Fibroblast of skin of scalp (primary cell): Measurements from ENCODE around the gene EEA1.
"Not testable (repeated sequence)": the region's sequence is repeated elsewhere in the genome, so short reads cannot be mapped to it uniquely, and the experiment has no call there.

ENCODE experiments used
- DNase-seq: peaks from one replicate; pipeline ENCODE4 v3.0.0-alpha.2; 2013

EEA1 gene

DNA sequence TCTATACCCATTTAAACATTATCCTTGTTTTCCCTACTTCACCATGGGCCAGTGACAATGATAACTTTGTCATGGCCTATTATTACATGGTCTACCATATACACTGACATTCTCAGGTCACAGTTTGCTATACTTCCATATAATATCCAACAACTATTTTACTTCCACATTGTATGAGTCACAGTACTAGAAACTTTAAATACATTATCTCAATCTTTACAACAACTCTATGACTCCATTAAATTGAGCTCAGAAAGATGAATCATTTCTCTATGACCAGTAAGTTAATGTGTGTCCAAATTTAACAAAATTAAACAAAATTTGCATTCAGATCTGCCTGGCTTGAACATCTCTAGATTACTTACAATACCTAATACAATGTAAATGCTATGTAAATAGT lies 132.4 kb downstream of the EEA1 start:
- peak; percentile 9 for DNase-seq

DNA sequence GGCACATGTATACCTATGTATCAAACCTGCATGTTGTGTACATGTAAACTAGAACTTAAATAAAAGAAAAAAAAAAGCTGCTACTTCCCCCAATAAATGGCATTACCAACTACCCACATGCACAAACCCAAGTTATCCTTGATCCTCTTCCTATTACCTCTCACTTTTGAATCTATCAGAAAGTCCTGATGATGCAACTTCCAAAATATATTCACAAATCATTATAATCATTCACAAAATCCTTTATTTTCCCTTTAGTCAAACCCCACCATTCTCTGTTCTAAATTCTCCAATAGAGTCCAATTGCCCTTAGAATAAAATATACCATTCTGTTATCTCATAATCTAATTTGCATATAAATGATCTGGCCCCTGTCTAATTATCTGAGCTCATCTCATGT lies 134.3 kb downstream of the EEA1 start:
- DNase-seq, result no peak

DNA sequence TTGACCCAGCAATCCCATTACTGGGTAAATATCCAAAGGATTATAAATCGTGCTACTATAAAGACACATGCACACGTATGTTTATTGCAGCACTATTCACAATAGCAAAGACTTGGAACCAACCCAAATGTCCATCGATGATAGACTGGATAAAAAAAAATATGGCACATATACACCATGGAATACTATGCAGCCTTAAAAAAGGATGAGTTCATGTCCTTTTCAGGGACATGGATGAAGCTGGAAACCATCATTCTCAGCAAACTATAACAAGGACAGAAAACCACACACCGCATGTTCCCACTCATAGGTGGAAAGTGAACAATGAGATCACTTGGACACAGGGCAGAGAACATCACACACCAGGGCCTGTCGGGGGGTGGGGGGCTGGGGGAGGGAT lies 134.7 kb downstream of the EEA1 start:
- DNase-seq, result not testable (repeated sequence)

DNA sequence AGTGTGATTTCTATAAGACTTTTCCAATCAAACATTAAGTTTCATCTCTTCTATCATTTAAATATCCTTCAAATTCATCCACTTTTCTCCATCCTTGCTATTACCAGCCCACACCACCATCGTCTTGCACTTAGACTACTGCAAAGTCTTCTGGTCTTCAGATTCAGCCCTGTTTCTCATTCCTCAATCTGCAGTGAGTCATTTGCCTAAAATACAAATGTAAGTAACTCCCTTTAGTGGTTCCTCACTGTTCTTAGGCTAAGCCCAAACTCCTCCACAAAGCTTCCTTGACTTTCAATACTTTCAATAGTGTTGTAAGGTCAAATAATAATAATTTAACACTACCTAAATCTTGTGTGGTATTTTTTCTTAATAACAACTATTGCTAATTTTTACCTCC lies 143.1 kb downstream of the EEA1 start:
- DNase-seq, result peak; percentile 33

DNA sequence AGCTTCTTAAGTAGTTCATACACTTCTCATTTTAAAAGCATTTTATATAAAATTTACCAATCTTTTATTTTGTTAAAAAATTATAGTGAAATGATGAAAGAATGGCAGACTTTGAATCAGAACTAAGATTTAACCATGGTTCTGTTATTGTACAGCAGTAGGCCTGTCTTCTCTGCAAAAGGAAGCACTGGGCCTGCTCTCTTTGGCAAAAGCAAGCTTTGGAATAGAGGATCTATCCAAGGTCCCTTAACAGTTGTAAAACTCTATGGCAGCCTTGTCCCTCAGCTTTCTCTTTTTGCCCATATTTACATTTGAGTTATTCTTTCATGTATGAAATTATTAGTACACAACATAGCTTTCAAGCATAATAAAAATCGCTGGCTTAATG lies 143.5 kb downstream of the EEA1 start:
- no peak for DNase-seq

DNA sequence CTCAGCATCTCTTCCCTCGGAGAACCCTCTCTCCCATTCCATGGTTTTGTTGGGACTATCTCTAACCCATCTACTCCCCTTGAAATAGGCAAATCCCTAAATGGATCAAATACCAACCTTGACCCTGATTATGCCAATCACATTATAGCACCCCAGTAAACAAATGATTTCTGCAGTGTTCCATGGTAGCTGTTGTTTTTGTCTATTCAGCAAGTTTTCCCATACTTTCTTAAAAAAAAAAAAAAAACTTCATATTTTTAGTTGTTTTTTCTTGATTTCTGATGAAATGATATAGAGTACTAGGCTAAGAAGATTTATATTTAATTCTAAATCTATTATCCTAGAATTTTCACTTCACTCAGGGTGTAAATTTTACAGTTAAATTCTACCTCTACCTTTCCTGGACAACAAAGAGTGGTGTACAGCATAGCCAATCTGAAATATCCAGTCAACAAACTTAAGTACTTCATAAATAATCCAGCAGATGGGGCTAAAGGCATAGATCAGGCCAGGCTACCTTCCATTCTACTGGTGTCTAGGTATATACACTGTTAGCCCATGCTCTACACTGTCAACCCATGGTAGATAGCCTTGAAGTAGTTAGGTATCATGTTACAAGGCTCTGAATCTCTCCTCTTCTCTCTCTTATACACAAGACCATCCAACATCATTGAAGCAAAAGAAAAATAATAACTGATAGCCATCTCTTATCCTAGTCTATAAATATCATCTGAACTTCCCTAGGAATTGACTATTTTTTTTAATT lies 144.1 kb downstream of the EEA1 start:
- DNase-seq, result peak; percentile 73

DNA sequence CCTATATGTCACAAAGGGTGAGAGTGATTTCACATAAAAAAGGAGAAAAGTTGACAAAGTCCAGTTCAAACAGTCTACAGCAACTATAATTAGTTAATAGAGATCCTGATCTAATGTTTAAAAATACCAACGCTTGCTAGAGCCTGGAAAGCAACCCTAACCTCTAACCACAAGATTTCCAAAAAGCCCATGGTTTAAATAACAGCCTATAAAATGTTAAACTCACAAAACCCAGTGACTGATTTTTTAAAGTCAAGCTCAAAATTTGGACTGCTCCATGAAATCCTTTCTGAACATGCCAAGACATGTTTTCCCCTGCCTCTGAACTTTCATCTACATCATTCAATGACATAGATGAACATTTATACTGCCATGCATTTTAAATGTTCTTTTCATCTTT lies 144.7 kb downstream of the EEA1 start:
- peak; percentile 27 for DNase-seq

DNA sequence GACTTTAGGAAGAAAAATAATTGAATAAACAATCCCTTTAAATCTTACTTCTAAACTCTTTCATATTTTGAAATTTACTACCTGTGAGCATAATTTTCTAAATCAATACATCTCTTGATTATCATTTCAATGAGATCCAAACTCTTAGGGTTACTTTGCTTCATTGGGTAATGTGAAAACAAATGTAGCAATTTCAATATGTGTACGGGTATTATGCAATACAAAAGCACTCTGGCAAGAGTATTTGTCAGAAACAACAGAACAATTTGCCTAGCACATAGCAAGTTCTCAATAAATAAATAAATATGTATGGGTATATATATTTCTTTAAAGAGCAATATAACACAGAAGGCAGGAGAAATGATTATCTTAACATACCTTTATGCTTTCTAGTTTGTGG lies 149.2 kb downstream of the EEA1 start:
- DNase-seq, result no peak

DNA sequence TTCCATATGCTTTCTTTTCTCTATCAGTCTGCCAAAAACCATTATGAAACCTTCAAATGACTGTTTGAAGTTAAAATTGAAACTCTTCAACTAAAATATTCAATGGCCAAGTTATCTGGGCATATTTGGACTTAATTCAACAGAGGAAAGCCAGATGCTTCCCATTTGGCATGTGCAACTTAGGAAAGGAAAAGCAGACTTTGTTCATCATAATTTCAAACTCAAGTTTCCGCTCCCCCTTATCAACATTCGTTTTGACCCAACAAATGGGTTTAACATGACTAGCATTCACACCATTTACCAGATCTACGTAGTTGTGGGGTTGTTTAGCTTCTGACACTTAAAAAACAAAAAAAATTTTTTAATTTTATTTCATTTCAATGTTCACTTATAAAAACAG lies 150.6 kb downstream of the EEA1 start:
- no peak for DNase-seq

DNA sequence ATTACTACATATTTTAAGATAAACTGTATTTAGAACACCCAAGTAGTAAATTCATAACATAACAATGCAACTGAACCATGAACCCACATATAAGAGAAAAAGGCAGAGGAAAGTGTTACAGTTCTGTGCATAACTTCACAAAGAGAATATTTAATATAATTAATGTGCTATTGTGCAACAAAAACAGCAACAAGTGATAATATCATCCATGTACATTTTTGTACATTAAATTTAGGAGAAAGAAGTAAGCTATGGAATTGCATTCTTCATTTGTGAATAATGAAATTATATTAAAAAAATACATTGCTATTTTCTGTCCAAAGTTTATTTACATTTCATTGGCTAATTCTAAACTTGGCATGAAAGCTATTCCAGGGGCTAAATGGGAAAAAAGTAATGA lies 153.7 kb downstream of the EEA1 start:
- no peak for DNase-seq

DNA sequence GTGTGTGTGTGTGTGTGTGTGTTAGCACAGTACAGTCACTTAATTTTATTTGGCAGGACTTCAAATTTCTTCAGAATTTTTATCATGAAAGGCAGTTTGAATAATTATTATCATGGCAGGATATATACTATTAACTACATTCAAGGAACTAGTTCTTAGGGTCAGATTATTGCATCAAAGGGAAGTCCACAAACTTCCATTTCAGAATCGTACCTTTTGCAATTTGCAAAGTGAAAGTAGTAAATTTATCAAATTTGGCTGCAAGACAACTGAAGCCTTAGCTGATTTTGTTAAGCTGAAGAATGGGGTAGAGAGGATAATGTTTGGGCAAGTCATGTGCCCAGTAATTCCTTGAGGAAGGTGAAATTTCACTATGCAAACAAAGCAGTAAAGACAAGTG lies 158.1 kb downstream of the EEA1 start:
- no peak for DNase-seq

DNA sequence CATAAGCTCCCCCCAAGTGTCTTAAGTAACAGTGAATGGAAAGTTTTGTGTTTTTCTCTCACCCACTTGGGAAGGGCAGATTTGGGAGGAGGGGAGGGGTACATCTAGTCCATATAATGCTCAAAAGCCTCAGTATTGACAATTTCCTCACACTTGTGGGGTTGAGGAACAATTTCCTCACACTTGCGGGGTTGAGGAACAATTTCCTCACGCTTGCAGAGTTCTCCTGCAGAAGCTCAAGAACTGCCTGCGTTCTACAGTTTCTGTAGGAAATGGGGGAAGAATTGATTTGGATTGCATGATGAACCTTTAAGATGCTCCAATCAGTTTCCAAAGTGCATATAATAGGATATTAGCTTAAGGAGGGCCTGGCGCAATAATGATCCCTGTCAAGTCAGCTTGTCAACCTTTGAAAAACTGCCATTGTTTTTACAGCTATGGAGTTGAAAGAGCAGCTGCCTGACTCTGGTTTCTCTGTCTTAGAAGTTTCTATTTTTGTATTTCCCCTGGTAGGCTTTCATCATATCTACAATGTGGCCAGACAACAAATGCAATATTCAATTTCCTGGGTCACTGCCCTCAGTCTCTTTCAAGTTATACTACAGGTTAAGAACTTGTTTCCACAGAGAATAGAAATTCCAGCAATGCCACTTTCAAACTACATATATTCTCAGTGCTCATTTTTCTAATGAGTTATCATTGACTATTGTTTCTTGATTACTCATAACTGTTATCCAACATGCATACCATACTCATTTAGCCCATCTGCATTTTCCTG lies 159.8 kb downstream of the EEA1 start:
- DNase-seq, result no peak

DNA sequence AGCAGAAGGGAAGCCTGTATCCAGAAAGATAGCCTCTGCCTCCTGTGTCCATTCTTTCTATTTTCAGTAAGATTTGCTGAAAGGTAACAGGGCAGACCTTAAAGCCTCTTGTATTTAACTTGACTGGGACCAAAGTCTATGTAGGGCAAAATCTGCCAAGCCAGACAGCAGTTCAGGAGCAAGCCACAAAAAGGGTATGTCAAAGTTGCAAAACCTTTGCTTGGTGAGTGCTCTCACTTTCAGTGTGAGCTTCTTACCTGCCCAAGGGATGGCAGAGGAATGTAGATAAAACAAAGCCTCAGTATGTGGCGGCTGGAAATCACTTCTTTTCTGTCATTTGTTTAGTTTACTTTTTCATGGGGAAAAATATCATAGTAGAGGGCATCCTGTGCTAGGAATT lies 163.2 kb downstream of the EEA1 start:
- DNase-seq, result no peak

DNA sequence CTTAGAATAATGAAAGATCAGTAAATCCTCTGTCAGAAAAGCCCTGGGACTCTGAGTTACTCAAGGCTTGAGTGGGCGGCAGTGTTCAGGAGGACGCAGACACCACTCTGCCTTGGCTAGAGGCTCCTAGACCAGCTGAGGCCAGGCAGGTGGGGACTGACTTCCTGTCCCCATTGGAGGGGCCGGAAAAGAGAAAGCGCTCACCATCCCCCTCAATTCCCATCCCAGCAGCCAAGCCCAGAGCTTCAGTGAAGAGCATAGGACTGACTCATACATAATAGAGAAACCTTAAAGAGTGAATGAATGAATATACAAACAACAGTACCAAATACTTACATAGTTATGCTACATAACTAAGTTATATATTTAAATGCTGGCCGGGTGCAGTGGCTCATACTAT lies 164.3 kb downstream of the EEA1 start:
- DNase-seq, result peak; percentile 13

DNA sequence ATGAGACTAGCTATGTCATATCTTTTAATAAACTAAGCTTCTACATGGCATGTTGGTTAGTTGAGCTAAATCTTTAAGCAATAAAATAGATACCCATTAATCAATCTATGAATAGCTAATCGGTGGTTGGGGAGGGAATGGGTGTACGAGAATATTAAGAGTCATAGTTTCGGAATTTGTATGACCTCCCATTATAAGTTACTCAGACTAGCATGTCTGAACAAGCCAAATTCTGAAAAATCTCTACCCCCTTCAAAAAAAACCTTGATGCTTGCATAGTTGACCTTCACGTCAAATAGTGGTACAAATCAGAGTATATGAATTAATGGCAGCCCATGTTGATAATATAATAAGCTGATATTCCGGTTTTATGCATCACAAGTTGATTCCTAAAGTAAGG lies 166.3 kb downstream of the EEA1 start:
- no peak for DNase-seq

DNA sequence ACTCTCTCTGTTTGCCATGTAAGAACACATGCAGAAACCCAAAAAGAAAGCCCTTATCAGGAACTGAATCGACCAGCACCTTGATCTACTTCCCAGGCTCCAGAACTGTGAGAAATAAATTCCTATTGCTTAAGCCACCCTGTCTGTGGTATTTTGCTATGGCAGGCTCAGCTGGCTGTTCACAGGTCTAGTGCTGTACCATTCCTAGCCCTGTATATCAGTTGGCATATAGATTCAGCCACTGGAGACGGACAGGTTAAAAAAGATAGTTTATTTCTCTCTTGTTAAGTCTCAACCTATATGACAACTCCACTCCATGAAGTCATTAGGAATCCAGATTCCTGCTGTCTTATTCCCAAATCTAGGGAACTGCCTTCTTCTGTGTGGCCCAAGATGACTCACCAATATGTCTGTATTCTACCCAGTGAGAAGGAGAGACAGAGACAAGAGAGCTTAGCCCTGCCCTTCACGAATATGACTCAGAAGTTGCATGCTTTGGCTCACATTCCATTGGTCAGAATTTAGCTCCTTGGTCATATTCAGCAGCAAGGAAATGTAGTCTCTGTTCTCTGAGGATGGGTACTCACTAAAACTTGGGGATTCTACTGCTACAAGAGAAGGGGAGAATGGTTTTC lies 169.3 kb downstream of the EEA1 start:
- peak; percentile 96 for DNase-seq

DNA sequence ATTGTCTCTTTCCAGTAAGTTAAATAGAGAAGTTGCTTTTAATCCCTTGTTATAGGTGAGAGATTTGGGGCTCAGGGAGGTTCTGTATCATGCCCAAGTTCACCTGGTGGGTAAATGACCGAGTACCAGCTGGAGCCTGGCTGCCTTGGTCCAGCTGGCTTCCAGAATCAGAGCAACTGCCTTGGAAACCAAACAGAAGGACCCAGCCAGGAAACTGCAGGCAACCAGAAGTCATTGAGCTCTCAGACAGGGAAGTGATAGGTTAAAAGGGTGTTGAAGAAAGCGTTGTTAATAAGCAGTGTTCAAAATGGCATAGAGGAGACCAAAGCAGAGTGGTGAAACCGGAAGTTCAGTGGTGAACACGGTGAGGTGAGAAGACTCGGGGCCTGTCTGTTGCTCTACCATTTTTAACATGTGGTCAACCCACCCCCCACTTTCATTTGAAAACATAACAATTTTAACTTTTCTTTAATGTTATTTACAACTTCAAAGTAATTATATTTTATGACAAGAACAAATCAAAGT lies 171.4 kb downstream of the EEA1 start:
- DNase-seq, result no peak

DNA sequence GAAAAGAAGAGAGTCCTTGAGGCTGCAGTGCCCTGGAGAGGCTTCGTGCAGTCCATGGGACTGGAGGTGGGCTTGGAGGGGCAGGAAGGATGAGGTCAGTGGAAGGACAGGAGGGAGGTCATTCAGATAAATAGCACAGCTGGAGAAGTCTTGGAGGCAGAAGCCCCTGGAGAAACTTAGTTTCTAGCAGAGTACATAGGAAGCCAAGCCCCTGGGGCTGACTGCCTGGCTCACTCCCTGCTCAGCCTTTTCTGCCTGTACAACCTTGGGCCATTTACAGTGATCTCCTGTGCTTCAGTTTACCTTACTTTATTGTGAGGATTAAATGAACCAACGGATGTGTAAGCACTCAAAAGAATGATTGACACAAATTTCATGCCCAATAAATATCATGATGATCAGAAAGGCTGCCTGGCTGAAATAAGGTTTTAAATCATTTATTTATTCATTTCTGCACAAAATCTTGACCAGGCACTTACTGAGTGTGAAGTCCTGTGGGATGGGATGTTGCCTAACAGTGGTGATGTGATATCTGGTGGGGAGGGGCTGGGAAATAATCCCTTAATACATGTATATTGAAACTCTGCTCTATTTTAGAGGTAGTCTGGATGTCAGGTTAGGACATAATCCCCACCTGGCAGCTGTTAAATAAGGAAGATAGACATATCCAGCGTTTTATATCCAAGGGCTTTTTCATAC lies 172.0 kb downstream of the EEA1 start:
- DNase-seq, result no peak

DNA sequence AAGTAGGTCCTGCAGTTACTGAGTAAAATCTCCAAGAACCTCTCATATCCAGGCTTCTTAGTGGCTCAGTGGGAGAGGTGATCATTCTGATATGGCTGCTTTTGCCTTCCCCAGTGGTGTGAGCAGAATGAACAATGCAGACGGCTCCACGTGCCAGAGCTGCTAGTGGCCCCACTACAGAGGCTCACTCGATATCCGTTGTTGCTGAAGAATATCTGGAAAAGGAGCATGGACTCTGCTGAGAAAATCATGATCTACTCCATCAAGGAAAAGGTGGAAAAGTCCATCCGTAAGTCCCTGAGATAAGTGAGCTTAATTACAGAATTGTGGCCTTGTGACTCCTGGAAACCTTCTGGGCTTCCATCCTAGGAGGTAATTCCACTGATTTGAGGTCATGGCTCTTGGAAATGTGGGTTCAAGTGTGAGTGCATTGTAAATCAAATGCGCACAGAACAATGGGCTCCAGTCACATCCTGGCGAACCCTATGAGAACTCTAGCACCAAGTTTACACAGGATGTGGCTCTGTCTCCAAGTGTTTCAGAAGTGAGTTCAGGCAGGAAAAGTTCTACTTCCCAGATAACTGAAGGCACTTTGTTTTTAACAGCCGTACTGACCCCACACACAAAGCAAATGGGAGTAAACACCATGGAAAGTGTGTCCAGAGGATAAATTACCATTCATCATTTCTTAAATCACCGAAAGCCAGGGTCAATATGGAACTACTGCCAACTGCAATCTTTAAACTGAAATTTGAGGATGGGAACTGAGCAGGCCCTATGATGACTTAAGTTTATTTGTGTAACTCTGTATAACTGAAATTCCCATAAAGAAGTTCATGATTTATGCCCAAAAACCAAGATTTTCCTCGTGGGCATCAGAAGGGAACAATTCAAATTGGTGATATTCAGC lies 174.9 kb downstream of the EEA1 start:
- DNase-seq, result no peak

DNA sequence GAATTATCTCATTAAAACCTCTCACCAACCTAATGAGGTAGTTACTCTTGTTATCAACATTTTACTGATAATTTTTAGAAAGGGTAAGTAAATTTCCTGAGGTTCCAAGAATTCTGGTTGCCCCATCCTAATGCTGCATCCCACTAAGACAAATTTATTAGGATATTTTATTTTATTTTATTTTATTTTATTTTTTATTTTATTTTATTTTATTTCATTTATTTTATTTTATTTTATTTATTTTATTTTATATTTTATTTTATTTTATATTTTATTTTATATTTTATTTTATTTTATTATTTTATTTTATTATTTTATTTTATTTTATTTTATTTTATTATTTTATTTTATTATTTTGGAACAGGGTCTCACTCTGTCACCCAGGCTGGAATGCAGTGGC lies 179.4 kb downstream of the EEA1 start:
- DNase-seq, result not testable (repeated sequence)

DNA sequence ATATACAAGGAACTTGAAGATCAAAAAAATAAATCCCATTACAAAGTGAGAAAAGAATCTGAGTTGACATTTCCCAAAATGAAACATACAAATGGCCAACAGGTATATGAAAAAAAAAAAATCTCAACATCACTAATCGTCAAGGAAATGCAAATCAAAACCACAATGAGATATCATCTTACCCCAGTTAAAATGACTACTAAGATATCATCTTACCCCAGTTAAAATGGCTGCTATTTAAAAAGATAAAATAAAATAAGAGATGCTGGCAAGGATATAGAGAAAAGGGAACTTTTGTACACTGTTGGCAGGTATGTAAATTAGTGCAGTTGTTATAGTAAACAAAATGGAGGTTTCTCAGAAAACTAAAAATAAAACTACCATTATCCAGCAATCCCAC lies 181.9 kb downstream of the EEA1 start:
- no peak for DNase-seq
